Measurements from ENCODE around the gene AATF. TPM values are rescaled to one million over a fixed set of nuclear protein-coding genes. Genes with fewer than 3 reads are reported as not detected.

The AATF gene
- total and polyA plus RNA-seq, 10 donors: 28.7 to 59.0 (median 35.2) TPM

GRCh38 chr17:36939052-36939801, 9.5 kb upstream of the AATF start:
- DNase-seq: no peak
- H3K9me3 ChIP-seq: peaks cover 0 to 4% (median 0%) of the 10 kb centered on the region in 8 donors
- H3K4me3 ChIP-seq: no peak overlapping the region
- H3K27me3 ChIP-seq (replicated peaks in 1 of 7): peaks cover 64 to 100% (median 100%) of the 10 kb centered on the region in 7 donors
- H3K36me3 ChIP-seq: no peaks in the 10 kb centered on the region
- peaks cover 48 to 93% (median 73%) of the 10 kb centered on the region in 6 donors for H3K4me1 ChIP-seq
- WGBS, 5 donors: 9 to 14% (median 10%) methylated on average over 25 to 43 of the region's 43 CpGs
- intact Hi-C loops (cut with DNase I; ENCODE audit: low total_unique reads): no loop called here
- TF ChIP-seq POLR2AphosphoS5 (IDR thresholded peaks at IDR 0.05): no peak
- H3K27ac ChIP-seq: no peak overlapping the region

- Histone ChIP-seq H3K4me3 (no peak overlapping the region), H3K27me3 (replicated peaks in 1 of 7) (peaks cover 59 to 100% (median 100%) of the 10 kb centered on the region in 7 donors), H3K36me3 (no peaks in the 10 kb centered on the region), H3K4me1 (peaks cover 42 to 86% (median 66%) of the 10 kb centered on the region in 6 donors), H3K27ac (no peak overlapping the region), H3K9me3 (peaks cover 0 to 4% (median 0%) of the 10 kb centered on the region in 8 donors)
- DNase-seq: no peak
- TF ChIP-seq POLR2AphosphoS5 (IDR thresholded peaks at IDR 0.05): no peak
- TF ChIP-seq POLR2A (IDR thresholded peaks at IDR 0.05): no peak
- no peak for TF ChIP-seq CTCF (IDR thresholded peaks at IDR 0.05 in 8 of 11, conservative IDR thresholded peaks at IDR 0.05 in 3 of 11)
- 5 to 10% (median 7%) methylated on average over 26 of the region's 26 CpGs for WGBS, 5 donors
- intact Hi-C loops (cut with DNase I; ENCODE audit: low total_unique reads): no loop called here
Observed at GRCh38 chr17:36939802-36940312, 8.9 kb upstream of the AATF start.

GRCh38 chr17:36940313-36941264, 8.2 kb upstream of the AATF start:
- intact Hi-C loops (cut with DNase I; ENCODE audit: low total_unique reads): no loop called here
- DNase-seq: no peak
- Histone ChIP-seq H3K36me3 (no peaks in the 10 kb centered on the region), H3K9me3 (peaks cover 0 to 4% (median 0%) of the 10 kb centered on the region in 8 donors), H3K27ac (no peak overlapping the region), H3K4me1 (peaks cover 39 to 79% (median 59%) of the 10 kb centered on the region in 6 donors), H3K27me3 (replicated peaks in 1 of 7) (peaks cover 56 to 100% (median 100%) of the 10 kb centered on the region in 7 donors), H3K4me3 (no peak overlapping the region)
- WGBS, 5 donors: 9 to 16% (median 12%) methylated on average over 23 to 52 of the region's 52 CpGs
- no peak for TF ChIP-seq CTCF (IDR thresholded peaks at IDR 0.05 in 8 of 11, conservative IDR thresholded peaks at IDR 0.05 in 3 of 11)
- no peak for TF ChIP-seq POLR2AphosphoS5 (IDR thresholded peaks at IDR 0.05)
- no peak for TF ChIP-seq POLR2A (IDR thresholded peaks at IDR 0.05)

GRCh38 chr17:36941265-36942010, 7.3 kb upstream of the AATF start:
- Histone ChIP-seq H3K27ac (no peak overlapping the region), H3K4me3 (peak overlapping the region in 3 of 8 donors; percentile 6 to 63 (median 35)), H3K9me3 (peaks cover 0 to 4% (median 0%) of the 10 kb centered on the region in 8 donors), H3K36me3 (no peaks in the 10 kb centered on the region), H3K4me1 (peaks cover 31 to 70% (median 50%) of the 10 kb centered on the region in 6 donors), H3K27me3 (replicated peaks in 1 of 7) (peaks cover 50 to 100% (median 100%) of the 10 kb centered on the region in 7 donors)
- TF ChIP-seq POLR2A (IDR thresholded peaks at IDR 0.05) (no peak), CTCF (IDR thresholded peaks at IDR 0.05 in 8 of 11, conservative IDR thresholded peaks at IDR 0.05 in 3 of 11) (no peak), POLR2AphosphoS5 (IDR thresholded peaks at IDR 0.05) (no peak)
- intact Hi-C loops (cut with DNase I; ENCODE audit: low total_unique reads): no loop called here
- no peak for DNase-seq
- 17 to 27% (median 20%) methylated on average over 14 to 17 of the region's 17 CpGs for WGBS, 5 donors
